Fibroblast of mammary gland (primary cell): Measurements from ENCODE around the gene TKTL1.

ENCODE experiments used
- DNase-seq: peaks from one replicate; pipeline ENCODE4 v3.0.0-alpha.2; 2010; ENCODE audit warnings: low read depth
- H3K4me3 ChIP-seq: 2 replicates; pipeline ENCODE4 v1.5.1; 2011; ENCODE audit warnings: low read depth, mild to moderate bottlenecking, low read length, moderate library complexity; ENCODE audit not compliant: control insufficient read depth
- CTCF ChIP-seq: conservative IDR thresholded peaks from 2 replicates; pipeline ENCODE4 v1.5.1; 2011; ENCODE audit warnings: low read depth, low read length, inconsistent platforms; ENCODE audit not compliant: control insufficient read depth, insufficient read depth

TKTL1 gene

GRCh38 chrX:154307202-154307601 lies 11.6 kb downstream of the TKTL1 start:
- peak; percentile 13 for DNase-seq
- H3K4me3 ChIP-seq: no peak overlapping the region
- TF ChIP-seq CTCF: no peak

GRCh38 chrX:154308108-154308946 lies 12.7 kb downstream of the TKTL1 start:
- H3K4me3 ChIP-seq: no peak overlapping the region
- peak; percentile 36 for DNase-seq

GRCh38 chrX:154309041-154309775 lies 13.6 kb downstream of the TKTL1 start:
- no peak for DNase-seq
- TF ChIP-seq CTCF: no peak
- no peak overlapping the region for H3K4me3 ChIP-seq

More at GRCh38 chrX:154308108-154308946, 12.7 kb downstream of the TKTL1 start:
- peak; percentile 66 for TF ChIP-seq CTCF

- no peak for DNase-seq
- H3K4me3 ChIP-seq: no peak overlapping the region
- TF ChIP-seq CTCF: no peak
Observed at GRCh38 chrX:154310616-154311536, 15.3 kb downstream of the TKTL1 start.

GRCh38 chrX:154312116-154312515 lies 16.5 kb downstream of the TKTL1 start:
- no peak for TF ChIP-seq CTCF
- no peak overlapping the region for H3K4me3 ChIP-seq
- DNase-seq: no peak

GRCh38 chrX:154313147-154313546 lies 17.6 kb downstream of the TKTL1 start:
- DNase-seq: no peak
- TF ChIP-seq CTCF: no peak
- H3K4me3 ChIP-seq: no peak overlapping the region
